Subcutaneous adipose tissue (tissue), 4 donors: ENCODE results near the gene ERBB4. TPM values are rescaled to one million over a fixed set of nuclear protein-coding genes. Genes with fewer than 3 reads are reported as not detected.

ENCODE experiments used
- total RNA-seq, 4 donors: library from RNA; depleted of rRNA; stranded (reverse); fragments of >200 nt; gene quantifications; one replicate each; pipeline ENCODE4 v1.1.0, GENCODE V29; 2016
- TF ChIP-seq, protein P1 (sequence below): fragments of 450-650 bp; IDR thresholded peaks from one replicate; pipeline ENCODE4 v1.5.1; 2016; ENCODE audit warnings: low read depth, mild to moderate bottlenecking, control low read depth, antibody characterized with exemption, moderate library complexity

The ERBB4 gene
- total RNA-seq, 4 donors from 2014 or later: 0.17 to 1.5 (median 0.71) TPM

- TF ChIP-seq, protein P1, sequence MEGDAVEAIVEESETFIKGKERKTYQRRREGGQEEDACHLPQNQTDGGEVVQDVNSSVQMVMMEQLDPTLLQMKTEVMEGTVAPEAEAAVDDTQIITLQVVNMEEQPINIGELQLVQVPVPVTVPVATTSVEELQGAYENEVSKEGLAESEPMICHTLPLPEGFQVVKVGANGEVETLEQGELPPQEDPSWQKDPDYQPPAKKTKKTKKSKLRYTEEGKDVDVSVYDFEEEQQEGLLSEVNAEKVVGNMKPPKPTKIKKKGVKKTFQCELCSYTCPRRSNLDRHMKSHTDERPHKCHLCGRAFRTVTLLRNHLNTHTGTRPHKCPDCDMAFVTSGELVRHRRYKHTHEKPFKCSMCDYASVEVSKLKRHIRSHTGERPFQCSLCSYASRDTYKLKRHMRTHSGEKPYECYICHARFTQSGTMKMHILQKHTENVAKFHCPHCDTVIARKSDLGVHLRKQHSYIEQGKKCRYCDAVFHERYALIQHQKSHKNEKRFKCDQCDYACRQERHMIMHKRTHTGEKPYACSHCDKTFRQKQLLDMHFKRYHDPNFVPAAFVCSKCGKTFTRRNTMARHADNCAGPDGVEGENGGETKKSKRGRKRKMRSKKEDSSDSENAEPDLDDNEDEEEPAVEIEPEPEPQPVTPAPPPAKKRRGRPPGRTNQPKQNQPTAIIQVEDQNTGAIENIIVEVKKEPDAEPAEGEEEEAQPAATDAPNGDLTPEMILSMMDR: no peak
Measured at GRCh38 chr2:211361383-211361782, 1177.2 kb downstream of the ERBB4 start.

- TF ChIP-seq, protein P1: no peak
Measured at GRCh38 chr2:211359347-211359746, 1179.3 kb downstream of the ERBB4 start.

GRCh38 chr2:211358504-211358903 lies 1180.1 kb downstream of the ERBB4 start:
- TF ChIP-seq, protein P1: no peak

DNA sequence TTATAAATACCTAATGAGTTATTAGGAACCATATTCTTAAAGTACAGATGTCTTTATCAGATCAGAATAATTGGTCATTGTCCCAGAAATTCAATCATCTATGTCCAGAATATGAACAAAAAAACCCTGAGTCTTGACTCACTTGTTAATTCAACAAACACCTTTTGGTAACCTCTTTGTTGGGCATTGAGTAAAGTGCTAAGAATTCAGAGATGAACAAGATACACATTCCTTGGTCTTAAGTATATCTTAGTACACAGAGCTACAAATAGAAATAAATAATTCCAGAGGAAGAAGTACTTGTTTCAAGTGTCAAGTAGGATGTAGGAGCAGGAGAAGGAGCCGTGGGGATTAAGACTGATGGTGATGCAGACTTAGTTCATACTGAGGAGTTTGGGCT lies 1184.1 kb downstream of the ERBB4 start:
- TF ChIP-seq, protein P1: no peak

GRCh38 chr2:211351987-211352386 lies 1186.6 kb downstream of the ERBB4 start:
- TF ChIP-seq, protein P1: no peak

- TF ChIP-seq, protein P1: no peak
Measured at GRCh38 chr2:211349031-211349430, 1189.6 kb downstream of the ERBB4 start.

DNA sequence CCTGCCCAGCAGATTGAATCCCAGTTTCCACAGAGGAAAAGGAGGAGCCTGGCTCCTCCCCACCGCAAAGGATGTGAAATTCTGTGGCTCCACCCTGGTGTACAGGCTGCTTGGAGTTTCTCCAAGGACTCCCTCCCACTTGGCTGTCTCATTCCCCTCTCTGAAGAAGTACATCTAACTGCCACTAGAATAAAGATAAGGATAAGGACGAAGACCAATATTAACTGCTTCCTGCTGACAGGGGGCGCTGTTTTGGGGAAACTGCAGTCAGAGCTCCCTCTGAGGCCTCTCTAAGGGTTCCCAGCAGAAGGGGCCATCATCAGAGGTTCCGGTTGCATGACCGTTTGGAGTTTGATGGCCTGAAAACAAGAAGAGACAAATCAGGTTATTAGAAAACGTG lies 1191.3 kb downstream of the ERBB4 start:
- TF ChIP-seq, protein P1: no peak

DNA sequence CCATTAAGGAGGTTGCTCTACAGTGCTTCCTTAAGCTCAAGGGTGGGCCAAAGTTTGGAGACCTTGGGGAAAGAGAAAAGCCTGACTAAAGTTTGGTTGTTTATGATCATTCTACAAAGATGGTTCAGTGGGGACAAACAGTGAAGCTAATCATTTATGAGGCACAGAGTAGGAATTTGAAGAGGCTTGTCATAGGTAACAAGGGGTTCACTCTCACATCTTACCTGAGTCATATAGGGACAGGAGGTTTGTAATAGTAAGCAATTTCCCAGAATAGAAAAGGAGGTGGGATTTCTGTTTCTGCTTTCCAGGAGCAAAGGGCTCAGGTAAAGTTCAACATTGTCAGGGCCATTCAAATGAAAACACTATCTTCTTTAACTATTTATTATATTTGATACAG lies 1194.3 kb downstream of the ERBB4 start:
- TF ChIP-seq, protein P1: no peak
